ENCODE measurements around the gene LOXL4.

Gene LOXL4

DNA sequence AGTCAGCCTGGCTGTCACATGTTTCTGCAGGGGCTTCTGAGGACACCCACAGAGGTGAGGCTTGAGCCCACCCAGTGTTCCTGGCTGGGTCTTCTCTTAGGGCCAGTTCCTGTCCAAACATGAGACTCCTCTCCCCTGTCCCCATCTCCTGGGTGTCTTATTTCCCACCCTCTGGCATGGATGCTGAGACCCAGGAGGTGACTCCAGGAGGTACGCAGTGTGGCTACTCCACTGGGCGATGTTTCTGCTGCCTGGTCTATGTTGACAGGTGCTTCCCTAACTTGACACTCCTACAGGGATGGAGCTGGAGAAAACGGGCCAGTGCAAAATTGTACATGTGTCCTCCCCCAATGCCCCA lies 26.3 kb upstream of the LOXL4 start:
- no peak for DNase-seq

DNA sequence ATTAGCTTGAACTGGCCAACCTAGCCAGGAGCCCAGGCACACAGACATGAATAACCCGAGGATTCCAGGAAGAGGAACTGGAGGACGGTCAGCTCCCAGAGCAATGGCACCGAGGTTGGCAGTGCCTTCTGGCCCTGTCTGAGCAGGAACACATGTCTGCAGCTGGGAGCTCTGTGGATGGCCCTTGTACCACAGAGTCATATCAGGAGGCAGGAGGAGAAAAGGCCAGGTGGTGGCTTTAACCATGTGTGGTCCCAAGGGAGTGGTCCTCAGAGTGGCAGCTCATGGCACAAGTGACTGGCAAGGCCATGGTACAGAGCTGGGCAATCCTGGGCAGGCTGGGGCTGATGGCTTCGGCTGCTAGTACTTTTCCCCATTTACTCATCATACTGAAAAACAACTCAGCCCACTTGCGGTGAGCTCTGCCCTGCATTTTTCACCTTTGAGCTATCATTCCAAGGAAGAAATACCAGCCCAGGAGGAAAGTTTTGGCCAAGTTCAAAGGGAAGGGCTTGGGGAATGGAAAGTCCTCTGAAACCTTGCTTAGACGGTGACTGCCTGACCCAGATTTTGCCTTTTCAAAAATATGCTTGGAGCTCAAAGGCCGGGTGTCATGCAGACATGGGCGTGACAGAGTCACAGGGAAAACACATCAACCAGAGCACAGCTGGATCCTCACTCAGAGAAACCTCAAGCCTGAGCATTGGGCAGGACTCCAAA lies 25.7 kb upstream of the LOXL4 start:
- DNase-seq = no peak

DNA sequence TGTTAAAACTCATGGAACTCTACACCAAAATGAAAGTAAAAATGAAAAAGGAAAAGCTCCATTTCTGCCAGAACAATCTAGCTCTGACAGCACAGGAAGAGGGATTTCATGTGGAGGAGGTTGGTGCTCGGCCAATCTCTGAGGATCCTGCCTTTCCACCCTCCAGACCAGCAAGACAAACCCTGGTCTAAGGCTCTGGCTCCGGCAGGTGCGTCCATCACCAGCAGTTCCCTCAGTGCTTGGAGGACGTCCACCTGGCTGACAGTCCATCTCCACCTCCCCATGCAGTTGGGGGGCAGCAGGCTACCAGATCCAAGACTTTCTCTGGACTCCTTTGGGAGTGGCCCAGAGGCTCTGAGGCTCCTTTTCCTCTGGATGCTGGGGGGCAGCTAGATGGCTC lies 25.0 kb upstream of the LOXL4 start:
- DNase-seq = no peak

GRCh38 chr10:98289802-98290209 lies 21.8 kb upstream of the LOXL4 start:
- no peak for DNase-seq

DNA sequence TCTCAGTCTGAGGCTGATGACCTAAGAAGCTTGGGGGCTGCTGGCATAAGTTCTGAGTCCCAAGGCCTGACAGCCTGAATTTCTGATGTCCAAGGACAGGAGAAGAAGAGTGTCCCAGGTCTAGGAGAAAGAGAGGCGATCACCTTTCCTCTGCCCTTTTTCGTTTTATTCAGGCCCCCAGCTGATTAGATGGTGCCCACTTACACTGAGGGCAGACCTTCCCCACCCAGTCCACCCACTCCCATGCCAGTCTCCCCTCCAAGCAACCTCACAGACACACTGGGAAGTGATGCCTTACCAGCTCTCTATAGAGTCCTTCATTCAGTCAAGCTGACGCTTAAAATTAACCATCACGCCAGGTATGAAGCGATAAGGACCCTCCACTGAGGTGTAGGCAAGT lies 19.3 kb upstream of the LOXL4 start:
- DNase-seq = no peak

DNA sequence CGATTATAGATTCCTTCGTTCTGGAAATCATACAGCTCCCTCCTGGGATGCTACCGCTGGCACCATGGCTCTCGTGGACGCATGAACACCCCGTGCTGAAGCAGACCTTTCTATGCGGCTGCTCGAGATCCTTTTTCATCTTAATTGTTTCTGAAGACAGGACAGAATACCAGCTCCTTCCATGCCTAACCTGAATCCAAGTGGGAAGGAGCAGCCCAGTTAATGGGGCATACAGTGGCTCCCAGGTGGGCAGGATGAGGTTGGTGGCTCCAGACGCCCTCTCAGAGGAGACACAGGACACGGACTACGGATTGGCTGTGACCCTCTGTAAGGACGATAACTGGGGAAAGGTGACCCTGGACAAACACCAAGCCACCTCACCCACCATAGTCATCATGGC lies 18.4 kb upstream of the LOXL4 start:
- no peak for DNase-seq

GRCh38 chr10:98285416-98285815 lies 17.4 kb upstream of the LOXL4 start:
- no peak for DNase-seq

DNA sequence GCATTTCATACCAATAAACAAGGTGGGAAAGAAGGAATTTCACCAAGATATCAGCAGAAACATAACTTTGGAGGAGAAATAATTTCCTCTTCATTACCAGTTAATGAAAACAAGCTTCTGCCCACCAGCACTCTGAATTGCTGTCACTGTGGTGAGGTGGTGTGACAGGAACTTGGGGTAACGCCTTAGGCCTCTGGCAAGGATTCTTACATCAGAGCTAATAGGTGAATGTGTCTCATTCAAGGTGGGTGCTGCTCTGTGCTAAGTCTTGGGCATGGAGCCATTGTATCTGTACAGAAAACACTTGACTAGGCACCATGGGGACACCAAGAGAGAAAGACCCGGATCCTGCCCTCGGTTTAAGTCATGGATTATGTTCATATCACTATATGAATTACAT lies 8.3 kb upstream of the LOXL4 start:
- DNase-seq = no peak

GRCh38 chr10:98274562-98274961 lies 6.6 kb upstream of the LOXL4 start:
- DNase-seq = no peak

DNA sequence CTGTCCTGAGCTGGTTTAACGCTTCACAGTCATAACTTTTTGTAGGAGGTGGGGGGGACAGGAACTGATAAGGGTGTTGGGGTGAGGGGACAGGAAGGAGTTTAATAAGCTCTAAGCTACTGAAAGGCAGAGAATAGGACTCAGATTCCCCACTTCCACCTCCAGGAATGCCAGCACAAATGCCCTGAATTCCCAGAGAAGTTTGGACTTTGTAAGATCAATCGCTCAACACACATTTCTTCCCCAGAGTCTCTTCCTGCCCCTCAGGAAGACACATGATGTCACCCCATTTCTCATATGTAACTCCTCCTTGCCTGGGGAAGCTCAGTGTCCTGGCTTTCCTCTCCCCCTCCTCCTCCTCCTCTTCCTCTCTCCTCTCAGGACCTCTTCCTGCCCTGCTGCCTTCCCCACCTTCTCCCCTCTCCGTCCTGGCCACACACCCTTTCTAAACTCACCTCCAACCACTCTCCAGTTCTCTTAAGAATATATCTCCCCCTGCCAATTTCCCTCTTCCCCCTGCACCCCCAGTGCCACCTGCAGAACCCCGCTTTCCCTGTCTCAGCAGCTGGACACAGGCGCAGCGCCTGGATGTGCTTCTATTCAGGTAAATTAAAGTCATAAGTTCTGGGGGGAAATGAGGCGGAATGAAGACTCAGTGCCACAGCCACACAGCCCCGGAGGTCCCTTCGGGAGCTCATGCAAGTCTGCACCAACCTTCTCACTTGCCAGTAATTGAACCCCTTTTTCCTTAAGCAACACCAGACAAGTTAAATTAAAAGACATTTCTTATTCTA lies 5.3 kb upstream of the LOXL4 start:
- no peak for DNase-seq

DNA sequence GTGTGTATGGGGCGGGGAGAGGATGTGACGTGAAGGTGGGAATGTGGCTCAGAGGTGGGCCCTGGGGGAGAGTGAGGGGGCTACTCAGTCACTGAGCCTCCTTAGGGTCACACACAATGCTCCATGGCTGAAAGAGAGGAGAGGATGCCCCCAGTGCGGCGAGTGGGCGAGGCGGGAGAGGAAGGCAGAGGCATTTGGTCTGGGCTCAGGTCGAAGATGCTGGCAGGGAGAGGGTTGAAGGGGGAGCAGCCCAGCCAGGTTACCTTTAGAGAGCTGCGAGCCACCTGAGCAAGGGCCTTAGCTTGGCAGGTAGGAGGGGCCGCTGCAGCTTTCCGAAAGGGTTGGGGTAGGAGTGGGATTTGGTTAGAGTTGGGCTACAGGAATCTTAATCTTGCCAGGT lies 4.7 kb upstream of the LOXL4 start:
- no peak for DNase-seq

DNA sequence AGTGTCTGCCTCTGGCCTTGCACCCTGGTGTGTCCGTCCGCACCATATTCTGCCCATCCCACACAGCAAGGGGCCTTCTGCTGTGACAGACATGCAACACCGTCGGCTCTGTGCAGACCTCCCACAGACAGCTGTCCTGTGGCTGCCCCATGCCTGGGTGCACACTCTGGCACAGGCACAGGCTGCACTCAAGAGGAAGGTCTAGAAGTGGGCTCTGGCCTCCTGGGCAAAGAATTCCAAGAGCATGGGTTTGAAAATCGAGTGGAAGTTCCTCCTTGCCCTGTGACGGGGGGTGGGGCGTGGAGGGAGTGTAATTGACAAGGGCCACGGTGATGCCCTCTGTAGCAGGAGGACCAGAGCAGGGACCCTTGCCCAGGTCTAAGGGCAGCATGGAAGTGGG lies 4.3 kb upstream of the LOXL4 start:
- DNase-seq = no peak

GRCh38 chr10:98270786-98271185 lies 2.8 kb upstream of the LOXL4 start:
- DNase-seq = no peak

DNA sequence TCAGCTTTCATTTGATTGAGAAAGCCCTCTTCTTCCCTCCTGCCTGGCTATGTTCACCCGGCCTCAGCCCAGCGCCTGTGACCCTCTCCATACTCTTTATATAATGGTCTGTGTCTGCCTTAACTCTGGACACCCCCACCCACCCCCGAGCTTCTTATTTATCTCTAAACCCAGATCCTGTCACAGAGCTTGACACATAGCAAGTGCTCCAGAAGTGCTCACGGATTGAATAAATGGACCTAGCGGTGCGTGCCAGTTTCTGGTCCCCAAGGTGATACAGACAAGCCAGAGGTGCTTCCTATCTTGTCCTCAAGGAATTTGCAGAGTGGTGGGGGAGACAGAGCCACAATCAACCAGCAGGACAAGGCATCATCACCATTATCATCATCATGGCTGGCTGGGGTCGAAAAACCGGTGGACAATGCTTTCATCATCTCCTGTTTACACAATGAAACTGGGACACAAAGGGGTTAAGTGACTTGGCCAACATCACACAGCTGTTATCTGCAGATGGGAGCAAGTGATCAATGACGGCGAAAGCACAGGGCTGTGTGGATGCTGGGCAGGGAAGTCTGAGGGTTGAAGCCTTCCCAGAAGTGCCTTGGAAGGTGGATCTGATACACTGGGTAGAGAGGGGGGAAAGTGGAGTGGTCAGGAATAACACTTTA lies 2.2 kb upstream of the LOXL4 start:
- DNase-seq = no peak

DNA sequence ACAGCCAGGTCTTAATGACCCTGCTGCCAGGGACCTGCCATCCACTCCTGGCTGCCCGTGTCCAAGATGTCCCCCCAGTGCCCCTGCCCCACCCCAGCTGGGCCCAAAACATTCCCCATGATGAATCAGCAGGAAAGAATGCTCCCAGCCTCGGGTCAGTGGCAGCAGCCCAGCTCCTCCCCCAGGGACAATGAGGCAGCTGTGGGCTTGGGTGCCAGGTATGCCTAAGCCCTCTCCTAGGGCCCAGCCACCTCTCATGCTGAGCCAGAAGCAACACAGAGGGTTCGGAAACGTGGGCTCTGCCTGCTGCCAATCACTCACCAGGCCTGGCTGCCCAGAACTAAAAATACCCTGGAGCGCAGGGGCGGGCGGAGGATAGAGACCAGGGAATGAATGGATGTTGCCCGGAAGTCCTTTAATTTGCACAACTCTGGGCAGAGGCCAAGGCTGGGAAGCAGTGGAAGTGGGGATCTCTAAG lies 1.5 kb upstream of the LOXL4 start:
- DNase-seq = no peak

DNA sequence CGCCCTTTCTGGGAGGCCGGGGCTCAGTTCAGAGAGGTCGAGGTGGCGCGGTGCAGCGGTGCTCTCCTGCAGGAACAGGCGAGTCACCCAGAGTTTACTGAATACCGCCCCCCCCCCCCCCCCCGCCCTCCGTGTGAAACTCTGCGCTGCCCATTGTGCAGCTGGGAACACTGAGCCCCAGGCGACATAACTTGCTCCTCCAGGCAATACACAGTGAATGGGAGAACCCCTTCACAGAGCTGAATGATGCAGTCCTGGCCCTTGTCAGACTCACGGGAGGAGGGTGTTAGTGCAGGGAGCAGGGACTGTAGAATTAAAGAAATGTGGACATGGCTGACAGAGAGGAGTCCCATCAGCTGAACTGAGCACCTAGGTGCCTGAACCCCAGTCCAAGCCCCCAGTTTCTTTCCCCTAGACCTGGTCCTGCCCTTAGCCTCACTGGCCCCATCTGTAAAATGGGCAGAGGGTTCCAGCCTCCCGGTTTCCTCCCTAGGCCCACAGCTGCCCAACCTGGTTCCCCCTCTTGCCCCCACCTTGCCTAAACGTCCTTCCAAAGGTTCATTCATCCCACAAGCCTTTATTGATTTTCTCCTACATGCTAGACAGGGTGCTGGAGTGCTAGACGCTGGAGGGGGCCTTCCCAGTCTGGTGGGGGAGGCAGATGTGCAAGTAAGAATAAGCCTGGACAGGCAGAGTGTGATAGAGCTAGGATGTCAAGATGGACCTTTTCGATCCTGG lies 869 bp upstream of the LOXL4 start:
- DNase-seq = no peak

DNA sequence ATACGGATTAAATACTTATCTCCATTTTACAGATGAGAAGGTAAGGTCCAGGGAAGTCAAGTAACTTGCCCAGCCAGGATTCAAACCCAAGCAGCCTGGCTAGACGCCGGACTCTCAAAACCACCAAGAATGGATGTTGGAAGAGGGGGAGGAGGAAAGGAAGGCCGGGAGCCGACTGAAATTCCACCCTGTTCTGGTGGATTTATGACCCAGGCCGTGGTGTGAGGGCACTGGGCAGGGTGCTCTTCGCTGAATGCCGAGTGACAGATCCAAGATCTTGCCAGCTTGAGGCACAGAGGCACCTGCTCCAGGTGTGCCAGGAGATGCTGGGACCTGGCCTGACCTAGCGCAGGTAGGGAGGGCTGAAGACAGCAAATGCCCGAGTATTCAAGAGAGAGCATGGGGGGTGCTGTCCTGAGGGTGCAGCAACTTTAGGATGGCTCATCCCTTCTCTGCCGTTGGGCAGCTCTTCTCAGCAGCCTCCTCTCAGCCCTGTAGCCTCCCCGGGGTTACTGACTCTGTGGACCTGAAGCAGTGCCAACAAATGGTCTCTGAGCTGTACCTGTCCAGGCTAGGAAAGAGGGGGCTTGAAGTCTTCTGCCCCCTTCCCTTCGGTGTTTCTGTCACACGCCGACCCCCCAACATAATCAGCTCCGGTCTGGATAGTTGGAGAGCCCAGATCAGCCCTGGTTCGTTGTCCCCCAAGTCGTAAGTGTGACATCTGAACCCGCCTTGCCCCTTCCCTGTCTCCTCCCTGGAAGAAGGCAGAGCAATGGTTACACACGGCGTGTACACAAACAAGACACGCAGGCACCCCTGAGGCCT lies 713 bp downstream of the LOXL4 start:
- DNase-seq = no peak

DNA sequence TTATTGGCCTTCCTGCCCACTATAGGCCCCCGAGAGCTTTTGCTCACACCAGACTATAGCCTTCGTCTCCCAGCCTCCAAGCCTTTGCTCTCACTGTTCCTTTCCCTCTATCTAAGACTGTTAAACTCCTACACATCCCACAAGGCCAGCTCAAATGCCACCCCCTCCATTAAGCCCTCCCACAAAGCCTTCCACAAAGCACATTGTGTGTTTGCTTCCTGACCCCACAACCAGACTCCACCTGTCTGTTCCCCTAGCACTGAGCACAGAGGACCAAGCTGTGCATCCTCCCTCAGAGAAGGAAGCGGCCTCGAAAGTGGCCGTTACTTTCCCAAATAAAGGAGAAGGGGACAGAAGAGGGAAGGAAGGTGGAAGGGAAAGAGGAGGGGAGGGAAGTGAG lies 1.3 kb downstream of the LOXL4 start:
- no peak for DNase-seq

DNA sequence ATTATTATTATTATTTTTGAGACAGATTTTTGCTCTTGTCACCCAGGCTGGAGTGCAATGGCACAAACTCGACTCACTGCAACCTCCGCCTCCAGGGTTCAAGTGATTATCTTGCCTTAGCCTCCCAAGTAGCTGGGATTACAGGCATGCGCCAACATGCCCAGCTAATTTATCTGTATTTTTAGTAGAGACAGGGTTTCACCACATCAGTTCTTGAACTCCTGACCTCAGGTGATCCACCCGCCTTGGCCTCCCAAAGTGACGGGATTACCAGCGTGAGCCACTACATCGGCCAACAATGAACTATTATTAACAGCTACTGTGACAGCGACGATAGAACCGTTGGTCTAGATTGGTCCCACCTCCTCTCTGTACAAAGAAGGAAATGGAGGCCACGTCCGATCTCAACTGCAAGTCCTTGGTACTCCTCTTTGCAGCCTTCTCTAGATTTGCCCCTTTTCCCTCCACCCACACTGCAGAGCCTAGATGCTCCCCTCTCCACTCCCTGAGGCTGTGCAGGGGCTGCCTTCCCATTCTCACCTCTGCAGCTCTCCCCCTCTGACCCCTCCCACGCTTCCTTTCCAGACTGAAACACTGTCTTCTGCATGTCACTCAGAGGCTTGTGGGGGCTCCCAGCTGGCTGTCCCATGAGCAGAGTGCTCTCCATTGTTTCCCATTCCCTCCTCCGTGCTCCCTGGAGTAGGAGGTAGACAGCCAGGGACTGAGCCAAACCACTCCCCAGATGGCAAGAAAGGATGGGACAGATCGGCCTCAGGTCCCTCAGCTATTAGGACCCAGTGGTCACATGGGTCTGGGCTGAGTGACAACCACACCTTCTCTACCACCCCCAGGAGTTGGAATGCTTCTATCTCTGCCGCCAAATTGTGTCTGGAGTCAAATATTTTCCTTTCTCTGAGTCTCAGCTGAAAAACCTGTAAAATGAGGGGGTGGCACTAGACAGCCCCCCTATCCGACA lies 2.3 kb downstream of the LOXL4 start:
- DNase-seq = no peak

GRCh38 chr10:98264378-98265065 lies 3.5 kb downstream of the LOXL4 start:
- no peak for DNase-seq

DNA sequence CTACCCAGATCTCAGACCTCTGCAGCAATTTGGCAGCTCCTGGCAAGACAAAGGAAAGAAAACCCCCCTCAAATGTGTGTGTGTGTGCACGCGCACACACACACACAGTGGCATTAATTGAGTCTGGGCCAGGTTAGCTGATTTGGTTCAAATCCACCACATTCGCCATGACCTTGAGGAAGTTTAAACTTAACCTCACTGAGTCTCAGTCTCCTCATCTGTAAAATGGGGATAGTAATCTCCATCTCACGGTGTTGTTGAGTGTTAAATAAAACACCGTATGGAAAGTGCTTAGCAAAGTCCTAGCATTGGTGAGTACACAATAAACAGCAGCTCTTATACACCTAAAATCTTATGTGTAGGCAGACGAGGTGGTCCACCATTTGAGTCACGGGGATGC lies 4.9 kb downstream of the LOXL4 start:
- DNase-seq = no peak
